Effector CD4-positive, alpha-beta T cell (primary cell): ENCODE data around the gene TOGARAM1.

Experiments used
- DNase-seq: peaks from one replicate; pipeline ENCODE4 v3.0.0-alpha.2; 2020
- total RNA-seq: gene quantifications from one replicate; lab custom pipeline; 2026; lab: John Stamatoyannopoulos, UW

The TOGARAM1 gene
- 56.1 reads per million, percentile 71 among the genes with 10 or more reads in this experiment for total RNA-seq

- DNase-seq, result peak; percentile 98
These were observed at the start of gene TOGARAM1, which contains the start of gene KLHL28 for GRCh38 chr14:44961554-44962333. Gene TOGARAM1, plus strand, starts transcription at chr14:44962190. Its CDS starts 232 bp downstream, at chr14:44962422. Gene KLHL28, minus strand, starts transcription at chr14:44961947. Its CDS starts 16,019 bp downstream, at chr14:44945928.

GRCh38 chr14:44914849-44915248 lies 47.1 kb upstream of the TOGARAM1 start:
- no peak for DNase-seq

DNA sequence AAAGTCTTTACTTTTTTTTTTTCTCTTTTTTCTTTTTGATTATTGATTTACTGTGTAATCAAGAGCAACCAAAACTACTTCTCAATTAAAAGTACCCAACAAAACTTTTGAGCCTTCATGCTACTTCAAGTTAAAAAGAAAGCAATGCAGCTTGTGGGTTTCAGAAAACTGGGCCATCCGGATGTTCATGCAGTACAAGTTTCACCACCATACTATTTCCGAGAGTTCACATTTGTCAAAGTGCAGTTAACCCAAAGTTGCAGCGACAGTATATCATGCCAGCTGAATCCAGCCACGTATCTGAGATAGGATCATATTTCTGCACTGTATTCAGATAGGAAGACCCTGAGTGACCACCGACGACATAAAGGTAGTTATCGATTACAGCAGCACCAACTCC lies 33.2 kb upstream of the TOGARAM1 start:
- DNase-seq, result no peak

DNA sequence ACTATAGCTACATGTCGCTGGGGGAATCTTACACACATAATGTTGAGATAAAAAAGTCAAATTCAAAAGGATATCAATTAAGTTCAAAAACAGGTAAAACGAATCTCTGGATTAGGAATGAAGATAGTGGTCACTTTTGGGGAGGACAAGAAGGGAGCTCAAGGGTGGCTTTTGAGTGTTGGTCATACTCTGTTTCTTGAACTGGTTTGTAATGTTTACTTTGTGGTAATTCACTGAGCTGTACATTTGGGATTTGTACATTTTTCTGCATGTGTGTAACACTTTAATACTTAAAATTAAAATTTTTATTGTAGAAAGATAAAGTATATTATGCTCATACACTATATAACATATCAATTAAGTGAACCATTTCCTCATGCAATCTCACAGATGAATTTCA lies 26.8 kb upstream of the TOGARAM1 start:
- no peak for DNase-seq

- no peak for DNase-seq
These were observed 24.4 kb upstream of the TOGARAM1 start for GRCh38 chr14:44937547-44937946.

- DNase-seq, result no peak
These were observed 21.8 kb upstream of the TOGARAM1 start for GRCh38 chr14:44940211-44940610.

DNA sequence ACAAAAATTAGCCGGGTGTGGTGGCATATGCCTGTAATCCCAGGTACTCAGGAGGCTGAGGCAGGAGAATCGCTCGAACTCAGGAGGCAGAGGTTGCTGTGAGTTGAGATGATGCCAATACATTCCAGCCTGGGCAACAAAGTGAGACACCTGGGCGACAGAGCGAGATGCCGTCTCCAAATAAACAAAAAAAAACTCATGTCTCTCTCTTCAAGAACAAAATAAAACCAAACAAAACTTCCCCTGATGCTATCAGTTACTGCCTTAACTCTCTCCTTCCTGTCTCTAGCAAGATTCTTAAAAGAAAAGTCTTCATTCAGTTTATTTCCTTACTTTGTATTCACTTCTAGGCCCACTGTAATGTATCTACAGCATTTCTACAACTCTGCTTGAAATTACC lies 21.0 kb upstream of the TOGARAM1 start:
- no peak for DNase-seq

- no peak for DNase-seq
These were observed 20.4 kb upstream of the TOGARAM1 start for GRCh38 chr14:44941591-44941990.

GRCh38 chr14:44942436-44942835 lies 19.6 kb upstream of the TOGARAM1 start:
- DNase-seq, result no peak

DNA sequence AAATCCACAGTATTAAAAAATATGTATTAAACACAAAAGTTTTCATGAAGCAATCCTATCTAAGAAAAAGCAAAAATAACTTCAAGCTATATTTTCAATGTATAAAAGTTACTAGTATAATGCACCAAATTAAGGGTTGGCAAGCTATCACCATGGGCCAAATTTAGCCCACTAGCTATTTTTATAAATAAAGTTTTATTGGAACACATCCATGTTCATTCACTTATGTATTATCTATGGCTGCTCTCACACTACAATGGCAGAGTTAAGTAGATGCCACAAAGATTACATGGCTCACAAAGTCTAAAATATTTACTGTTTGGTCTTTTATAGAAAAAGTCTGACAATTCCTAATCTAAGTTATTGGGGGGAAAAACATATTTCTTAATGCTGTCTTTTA lies 17.9 kb upstream of the TOGARAM1 start:
- no peak for DNase-seq

DNA sequence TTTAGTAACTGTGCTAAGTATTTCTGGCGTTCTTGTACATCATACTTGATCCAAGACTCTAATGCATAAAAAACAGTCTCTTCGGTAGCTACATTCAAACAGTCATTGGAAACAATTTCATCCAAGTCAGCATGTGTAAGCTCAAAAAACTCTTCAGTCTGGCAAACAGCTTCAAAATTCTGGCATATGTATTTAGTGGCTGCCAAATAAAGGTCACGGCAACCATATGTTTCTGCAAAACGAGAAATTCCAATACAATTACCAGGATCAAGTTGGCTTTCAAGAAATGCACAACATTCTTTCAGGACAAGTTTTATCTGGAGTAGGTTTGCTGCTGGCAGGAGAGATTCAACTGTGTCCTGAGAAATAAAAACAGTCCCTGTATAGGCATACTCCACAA lies 16.7 kb upstream of the TOGARAM1 start:
- no peak for DNase-seq

GRCh38 chr14:44951051-44951450 lies 10.9 kb upstream of the TOGARAM1 start:
- no peak for DNase-seq

DNA sequence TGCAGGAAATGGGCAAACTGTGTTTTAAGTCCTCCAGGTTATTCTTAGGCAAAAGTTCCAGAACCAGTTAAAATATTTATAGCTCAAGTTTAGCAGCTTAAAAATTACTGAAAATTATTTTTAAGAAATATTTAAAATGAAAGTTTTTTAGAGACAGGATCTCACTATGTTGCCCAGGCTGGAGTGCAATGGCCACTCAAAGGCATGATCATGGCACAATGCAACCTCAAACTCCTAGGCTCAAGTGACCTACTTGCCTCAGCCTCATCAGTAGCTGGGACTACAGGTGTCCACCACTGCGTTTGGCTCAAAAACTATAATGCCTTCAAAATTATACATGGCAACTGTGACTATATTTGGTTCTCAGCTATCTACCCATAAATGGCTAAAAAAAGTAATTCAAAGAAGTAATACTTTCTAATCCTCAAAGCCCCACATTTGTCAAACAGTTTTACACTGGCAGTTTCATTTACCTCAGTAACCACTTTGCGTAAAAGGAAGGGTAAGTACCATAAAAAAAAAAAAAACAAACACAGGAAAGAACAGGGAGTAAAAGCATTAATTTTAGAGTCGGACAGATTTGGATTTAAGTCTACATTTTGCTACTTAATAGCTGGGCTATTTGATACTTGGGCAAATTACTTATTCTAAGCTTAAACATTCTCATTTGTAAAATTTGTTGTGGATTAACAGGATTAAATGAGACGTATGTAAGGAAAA lies 9.4 kb upstream of the TOGARAM1 start:
- DNase-seq, result no peak

GRCh38 chr14:44954750-44955149 lies 7.2 kb upstream of the TOGARAM1 start:
- DNase-seq, result no peak

DNA sequence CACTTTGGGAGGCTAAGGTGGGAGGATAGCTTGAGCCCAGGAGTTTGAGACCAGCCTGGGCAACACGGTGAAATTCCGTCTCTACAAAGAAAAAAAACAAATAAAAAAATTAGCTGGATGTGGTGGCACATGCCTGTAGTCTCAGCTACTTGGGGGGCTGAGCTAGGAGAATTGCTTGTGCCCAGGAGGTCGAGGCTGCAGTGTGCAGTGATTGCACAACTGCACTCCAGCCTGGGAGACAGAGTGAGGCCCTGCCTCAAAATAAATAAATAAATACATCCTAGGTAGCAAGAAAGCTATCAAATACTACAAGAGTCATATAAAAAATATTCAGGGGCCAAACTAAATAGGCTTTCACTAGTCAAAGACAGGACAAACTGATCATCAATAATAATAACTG lies 6.5 kb upstream of the TOGARAM1 start:
- DNase-seq, result no peak

DNA sequence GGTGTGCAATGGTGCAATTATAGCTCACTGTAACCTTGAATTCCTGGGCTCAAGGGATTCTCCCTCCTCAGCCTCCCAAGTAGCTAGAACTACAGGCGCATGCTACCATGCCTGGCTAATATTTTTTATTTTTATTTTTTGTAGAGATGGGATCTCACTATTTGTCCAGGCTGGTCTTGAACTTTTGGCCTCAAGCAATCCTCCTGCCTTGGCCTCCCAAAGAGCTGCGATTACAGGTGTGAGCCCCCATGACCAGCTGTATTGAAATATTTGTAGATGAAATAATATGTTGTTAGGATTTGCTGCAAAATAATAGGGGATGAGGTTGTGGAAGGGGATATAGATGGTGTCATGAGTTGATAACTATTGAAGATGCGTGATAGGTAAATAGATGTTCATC lies 5.1 kb upstream of the TOGARAM1 start:
- DNase-seq, result no peak

- DNase-seq, result no peak
These were observed 2.5 kb upstream of the TOGARAM1 start for GRCh38 chr14:44959538-44959937.

- no peak for DNase-seq
These were observed 1.8 kb upstream of the TOGARAM1 start for GRCh38 chr14:44960146-44960545.

GRCh38 chr14:44960646-44961045 lies 1.3 kb upstream of the TOGARAM1 start:
- no peak for DNase-seq

- peak; percentile 55 for DNase-seq
These were observed 838 bp upstream of the TOGARAM1 start for GRCh38 chr14:44961151-44961553.

GRCh38 chr14:44962334-44963043 lies 499 bp downstream of the TOGARAM1 start:
- peak; percentile 59 for DNase-seq

DNA sequence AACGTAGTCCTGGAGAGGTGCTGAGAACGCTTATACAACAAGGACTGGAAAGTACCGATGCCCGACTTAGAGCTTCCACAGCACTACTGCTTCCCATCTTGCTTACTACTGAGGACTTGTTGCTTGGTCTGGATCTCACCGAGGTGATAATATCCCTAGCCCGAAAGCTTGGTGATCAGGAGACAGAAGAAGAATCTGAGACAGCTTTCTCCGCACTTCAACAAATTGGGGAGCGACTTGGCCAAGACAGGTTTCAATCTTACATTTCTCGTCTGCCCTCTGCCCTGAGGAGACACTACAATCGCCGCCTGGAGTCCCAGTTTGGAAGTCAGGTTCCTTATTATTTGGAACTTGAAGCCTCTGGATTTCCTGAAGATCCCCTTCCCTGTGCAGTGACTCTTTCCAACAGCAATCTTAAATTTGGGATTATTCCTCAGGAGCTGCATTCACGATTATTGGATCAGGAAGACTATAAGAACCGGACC lies 1.1 kb downstream of the TOGARAM1 start:
- DNase-seq, result no peak

- no peak for DNase-seq
These were observed 1.9 kb downstream of the TOGARAM1 start for GRCh38 chr14:44963775-44964380.
